HG03025 (cell line): ENCODE measurements around the gene COG3.
A peak's percentile ranks its signal among the peaks of the same experiment; 100 is the strongest.
"Not testable (repeated sequence)": the region's sequence is repeated elsewhere in the genome, so short reads cannot be mapped to it uniquely, and the experiment has no call there.

Experiments
- ATAC-seq: cut with Tn5 transposase; IDR thresholded peaks from one replicate; pipeline ENCODE4 v1.9.1; 2021; ENCODE audit warnings: mild to moderate bottlenecking, moderate library complexity; ENCODE audit not compliant: unreplicated experiment, low FRiP score

COG3 gene

GRCh38 chr13:45464687-45465453, at the start of gene COG3:
TSS of gene COG3 (plus strand) at chr13:45464939. CDS start at chr13:45465037, 98 bp downstream.
- peak; percentile 90 for ATAC-seq

GRCh38 chr13:45415112-45415511, 49.6 kb upstream of the COG3 start:
- no peak for ATAC-seq

GRCh38 chr13:45416516-45417128, 48.1 kb upstream of the COG3 start:
- ATAC-seq = no peak

- peak; percentile 91 for ATAC-seq
Observed at GRCh38 chr13:45417790-45418534, 46.8 kb upstream of the COG3 start, which contains the start of gene SLC25A30. TSS of gene SLC25A30 (minus strand) at chr13:45418373. CDS start at chr13:45411425, 6,948 bp downstream.

GRCh38 chr13:45419389-45419788, 45.4 kb upstream of the COG3 start:
- not testable (repeated sequence) for ATAC-seq

GRCh38 chr13:45419945-45420344, 44.8 kb upstream of the COG3 start:
- ATAC-seq = no peak

- no peak for ATAC-seq
Observed at GRCh38 chr13:45422731-45423292, 41.9 kb upstream of the COG3 start.

- ATAC-seq = not testable (repeated sequence)
Observed at GRCh38 chr13:45426056-45426841, 38.5 kb upstream of the COG3 start.

GRCh38 chr13:45432737-45433380, 31.9 kb upstream of the COG3 start:
- ATAC-seq = no peak

GRCh38 chr13:45433381-45433790, 31.4 kb upstream of the COG3 start:
- no peak for ATAC-seq

- ATAC-seq = no peak
Observed at GRCh38 chr13:45434556-45435371, 30.0 kb upstream of the COG3 start.

- no peak for ATAC-seq
Observed at GRCh38 chr13:45436332-45436731, 28.4 kb upstream of the COG3 start.

GRCh38 chr13:45436953-45437352, 27.8 kb upstream of the COG3 start:
- ATAC-seq = no peak

- no peak for ATAC-seq
Observed at GRCh38 chr13:45437947-45438346, 26.8 kb upstream of the COG3 start.

- no peak for ATAC-seq
Observed at GRCh38 chr13:45439008-45439407, 25.7 kb upstream of the COG3 start.

GRCh38 chr13:45439781-45440462, 24.8 kb upstream of the COG3 start:
- ATAC-seq = no peak

GRCh38 chr13:45441633-45442032, 23.1 kb upstream of the COG3 start:
- no peak for ATAC-seq

GRCh38 chr13:45445053-45445452, 19.7 kb upstream of the COG3 start:
- no peak for ATAC-seq
